Heart left ventricle (tissue), 13 donors: Measurements from ENCODE around the gene TTC3.

Source experiments
- POLR2A ChIP-seq, 2 donors: fragments of 450-650 bp; IDR thresholded peaks; one replicate each; pipeline ENCODE4 v1.6.1; 2017; ENCODE audit warnings: antibody characterized with exemption in 2 of 2, mild to moderate bottlenecking in 2 of 2, moderate library complexity in 2 of 2
- TF ChIP-seq, protein P1 (sequence below), 12 donors: fragments of 200-600 bp; sonication (generic) in 4 of 12; IDR thresholded peaks; one replicate each; pipeline versions ENCODE4 v1.5.0 to v1.8.0; 2018 to 2022; ENCODE audit warnings: antibody characterized with exemption in 12 of 12, mild to moderate bottlenecking in 5 of 12
- donor health status: ischemic (EF 13 %, LVEDD 7.1; RV severe dilation, severe dysfunction).
- donor health status: DM: no; HTN: yes; CAD: no.
- donor health status: DM: no; HTN: no; CAD: no.
- donor health status: ischemic (EF 25% LVEDD 6.9; RV normal size, moderate dysfunction).
- donor health status: ischemic (EF 25% LVEDD 5.7; RV mildly dilated, moderate dysfunction).
- donor health status: ischemic (EF 35%, LVEDD 5.7; RV mildly dilated, moderate dysfunction).
- donor health status: nonischemic (EF 11% LVEDD 7.7; RV severe dilation, severe dysfunction).
- donor health status: DM: yes; HTN: yes; CAD: no.
- donor health status: PGD.
- donor health status: ischemic (EF 29% LVEDD 5.4; RV normal size, mild dysfunction).
- donor health status: nonischemic (EF 23%, LVEDD 6.1; RV moderate dilation, normal function).

DNA sequence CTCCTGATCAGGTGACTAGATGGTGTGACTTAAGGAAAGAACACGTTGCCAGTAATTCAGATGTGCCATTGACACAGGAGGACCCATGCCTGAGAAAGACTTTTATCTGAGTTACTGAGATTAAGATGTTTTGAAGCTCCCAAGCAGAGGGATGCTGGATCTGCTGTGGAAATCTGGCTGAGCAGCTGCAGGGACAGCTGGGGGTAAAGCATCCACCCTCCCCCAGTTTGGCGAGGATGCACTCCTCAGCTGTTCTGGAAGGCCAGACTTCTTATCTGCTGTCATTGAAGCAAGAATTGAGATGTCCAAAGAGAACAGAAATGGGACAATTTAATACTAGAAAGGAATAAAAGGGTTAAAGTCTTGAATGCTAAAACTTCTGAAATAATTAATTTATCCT, 25.7 kb downstream of the TTC3 start:
- no peak for TF ChIP-seq POLR2A (IDR thresholded peaks at IDR 0.05)
- TF ChIP-seq, protein P1, sequence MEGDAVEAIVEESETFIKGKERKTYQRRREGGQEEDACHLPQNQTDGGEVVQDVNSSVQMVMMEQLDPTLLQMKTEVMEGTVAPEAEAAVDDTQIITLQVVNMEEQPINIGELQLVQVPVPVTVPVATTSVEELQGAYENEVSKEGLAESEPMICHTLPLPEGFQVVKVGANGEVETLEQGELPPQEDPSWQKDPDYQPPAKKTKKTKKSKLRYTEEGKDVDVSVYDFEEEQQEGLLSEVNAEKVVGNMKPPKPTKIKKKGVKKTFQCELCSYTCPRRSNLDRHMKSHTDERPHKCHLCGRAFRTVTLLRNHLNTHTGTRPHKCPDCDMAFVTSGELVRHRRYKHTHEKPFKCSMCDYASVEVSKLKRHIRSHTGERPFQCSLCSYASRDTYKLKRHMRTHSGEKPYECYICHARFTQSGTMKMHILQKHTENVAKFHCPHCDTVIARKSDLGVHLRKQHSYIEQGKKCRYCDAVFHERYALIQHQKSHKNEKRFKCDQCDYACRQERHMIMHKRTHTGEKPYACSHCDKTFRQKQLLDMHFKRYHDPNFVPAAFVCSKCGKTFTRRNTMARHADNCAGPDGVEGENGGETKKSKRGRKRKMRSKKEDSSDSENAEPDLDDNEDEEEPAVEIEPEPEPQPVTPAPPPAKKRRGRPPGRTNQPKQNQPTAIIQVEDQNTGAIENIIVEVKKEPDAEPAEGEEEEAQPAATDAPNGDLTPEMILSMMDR (IDR thresholded peaks at IDR 0.05) = no peak
